NCI-H526 treated with DMSO at 0.1 percent for 48 hours (cell line): Measurements from ENCODE around the gene PYROXD2.
"Not testable (repeated sequence)": the region's sequence is repeated elsewhere in the genome, so short reads cannot be mapped to it uniquely, and the experiment has no call there.

Source experiments
- DNase-seq: peaks from one replicate; lab custom pipeline; 2025; lab: John Stamatoyannopoulos, UW

PYROXD2 gene

DNA sequence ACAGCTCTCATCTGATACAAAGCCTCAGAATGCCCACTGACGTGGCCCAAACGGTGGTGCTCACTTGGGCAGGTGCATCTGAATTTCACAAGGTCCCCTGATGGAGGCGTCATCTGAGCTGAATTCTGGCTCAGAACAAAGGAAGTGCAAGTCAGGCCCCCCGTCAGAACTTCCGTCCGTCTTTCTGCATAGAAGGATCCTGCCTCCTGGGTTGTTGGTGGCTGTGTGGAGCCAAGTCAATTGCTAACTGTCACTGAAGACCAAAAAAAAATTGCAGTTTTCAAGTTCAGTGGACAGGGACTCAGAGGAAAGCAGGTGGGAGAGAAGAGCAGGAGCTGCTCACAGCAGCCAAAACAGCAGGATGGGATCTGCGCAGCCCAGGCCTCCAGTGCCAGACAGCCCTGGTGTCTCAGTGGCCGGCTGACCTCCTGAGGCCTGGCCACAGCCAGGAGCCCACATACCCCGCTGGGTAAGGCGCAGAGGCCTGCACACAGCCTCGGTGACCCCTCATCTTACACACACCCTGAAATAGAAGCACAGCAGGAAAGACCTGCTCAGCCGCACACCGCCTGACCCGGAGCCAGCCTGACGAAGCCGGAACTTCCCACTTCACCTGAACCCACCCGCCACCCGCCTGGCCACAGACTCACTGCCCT lies 49.4 kb downstream of the PYROXD2 start:
- no peak for DNase-seq

DNA sequence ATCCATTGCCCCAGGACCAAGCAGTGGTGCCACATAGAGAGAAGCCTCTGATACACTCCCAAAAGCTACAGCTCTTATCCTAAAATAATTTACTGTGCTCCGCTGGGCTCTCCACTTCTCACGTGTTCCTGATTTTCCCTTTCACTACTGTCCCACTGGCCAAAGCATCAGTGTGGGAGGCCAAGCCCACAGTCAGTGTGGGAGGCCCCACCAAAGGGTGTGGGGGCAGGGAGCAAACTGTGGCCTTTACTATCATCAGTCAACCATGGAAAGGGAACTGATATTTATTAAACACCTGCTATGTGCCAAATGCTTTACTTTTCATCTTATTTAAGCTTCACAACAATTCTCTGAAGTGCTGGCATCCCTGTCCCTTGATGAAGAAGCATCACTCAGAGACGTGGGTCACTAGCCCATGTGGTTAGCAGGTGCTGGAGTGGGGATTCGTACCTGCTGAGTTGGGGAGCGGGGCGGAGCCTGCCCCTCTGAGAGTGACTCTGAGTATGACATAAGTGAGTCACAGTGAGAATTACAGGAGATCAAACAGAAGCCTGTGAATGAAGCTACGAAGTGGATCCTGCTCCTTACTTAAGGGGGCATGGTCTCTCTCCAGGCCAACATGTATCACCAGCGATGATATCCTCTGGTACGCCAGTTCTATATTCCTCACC lies 50.4 kb downstream of the PYROXD2 start:
- DNase-seq, result no peak

DNA sequence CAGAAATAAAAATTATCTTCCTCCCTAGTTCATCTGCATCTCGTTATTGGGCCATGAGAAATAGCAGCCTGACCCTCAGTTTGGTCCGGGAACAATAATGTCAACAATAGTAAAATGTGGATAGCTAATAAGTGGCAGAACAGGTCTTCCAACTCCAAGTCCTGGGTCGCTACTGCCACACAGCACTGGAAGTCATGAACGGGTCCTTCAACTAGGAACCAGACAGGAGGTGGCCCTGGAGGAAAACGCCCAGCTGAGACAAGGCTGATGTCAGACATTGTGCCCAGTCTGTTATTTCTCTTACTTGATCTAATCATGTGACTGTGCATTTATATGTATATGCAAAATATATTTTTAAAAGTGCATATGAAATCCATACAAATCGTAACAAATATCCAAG lies 51.8 kb downstream of the PYROXD2 start:
- DNase-seq, result peak; percentile 28

DNA sequence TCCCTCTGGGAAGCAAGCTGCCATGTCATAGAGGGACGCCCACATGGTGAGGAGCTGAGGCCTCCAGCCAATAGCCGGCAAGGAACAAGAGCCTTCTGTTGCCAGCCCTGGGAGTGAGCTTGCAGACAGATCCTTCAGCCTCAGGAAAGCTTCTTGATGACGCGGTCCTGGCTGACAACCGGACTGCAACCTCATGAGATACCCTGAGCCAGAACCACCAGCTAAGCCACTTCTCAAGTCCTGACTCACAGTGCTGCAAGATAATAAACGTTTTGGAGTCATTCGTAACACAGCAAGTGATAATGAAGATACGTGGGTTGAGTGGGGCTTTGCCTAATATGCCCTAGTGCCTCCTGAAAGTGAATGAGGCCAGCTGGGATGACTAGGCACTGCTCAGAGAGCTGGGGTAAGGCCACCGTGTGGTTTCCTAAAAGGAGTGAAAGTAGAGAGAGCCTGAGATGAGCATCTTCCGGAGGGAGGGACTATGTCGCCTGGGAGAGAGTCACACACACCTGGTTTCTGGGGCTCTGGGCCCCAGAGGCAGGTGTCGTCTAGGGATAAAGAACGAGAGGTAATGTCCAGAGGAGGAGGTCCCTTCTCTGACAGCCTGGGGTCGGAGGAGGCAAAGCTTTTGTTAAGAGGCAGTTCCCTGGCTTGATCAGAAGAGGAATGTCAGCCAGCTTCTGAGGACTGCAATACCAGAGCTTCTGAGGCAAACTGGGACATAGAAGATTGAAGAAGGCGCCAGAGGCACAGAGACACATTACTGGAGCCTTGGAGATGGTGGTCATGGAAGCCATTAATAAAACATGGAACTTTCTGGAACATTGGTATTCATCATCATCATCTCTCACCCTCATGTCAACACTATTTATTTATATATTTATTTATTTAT lies 53.6 kb downstream of the PYROXD2 start:
- DNase-seq, result no peak

GRCh38 chr10:98357194-98357822 lies 57.7 kb downstream of the PYROXD2 start:
- DNase-seq, result peak; percentile 25

- no peak for DNase-seq
Measured at GRCh38 chr10:98354491-98354890, 60.5 kb downstream of the PYROXD2 start.

DNA sequence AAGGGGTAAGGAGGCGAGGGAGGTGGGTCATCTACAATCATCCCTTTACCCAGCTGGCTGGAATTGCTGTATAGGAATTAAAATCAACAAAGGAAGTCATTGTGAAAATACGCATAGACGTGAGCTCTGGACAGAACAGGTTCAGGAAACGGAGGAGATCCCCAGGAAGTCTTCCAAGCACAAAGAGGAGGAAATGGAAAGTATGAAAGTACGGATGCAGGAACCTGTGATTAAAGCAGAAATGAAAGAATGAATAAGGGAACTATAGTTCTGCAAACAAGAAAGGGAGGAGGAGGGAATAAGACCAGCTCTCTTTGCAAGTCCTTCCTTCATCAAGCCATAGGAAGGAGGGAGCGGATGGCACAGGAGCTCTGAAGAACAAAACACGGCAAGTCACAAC lies 61.8 kb downstream of the PYROXD2 start:
- DNase-seq, result no peak

GRCh38 chr10:98351831-98352402 lies 63.1 kb downstream of the PYROXD2 start:
- no peak for DNase-seq

GRCh38 chr10:98349508-98349922 lies 65.5 kb downstream of the PYROXD2 start:
- DNase-seq, result no peak

DNA sequence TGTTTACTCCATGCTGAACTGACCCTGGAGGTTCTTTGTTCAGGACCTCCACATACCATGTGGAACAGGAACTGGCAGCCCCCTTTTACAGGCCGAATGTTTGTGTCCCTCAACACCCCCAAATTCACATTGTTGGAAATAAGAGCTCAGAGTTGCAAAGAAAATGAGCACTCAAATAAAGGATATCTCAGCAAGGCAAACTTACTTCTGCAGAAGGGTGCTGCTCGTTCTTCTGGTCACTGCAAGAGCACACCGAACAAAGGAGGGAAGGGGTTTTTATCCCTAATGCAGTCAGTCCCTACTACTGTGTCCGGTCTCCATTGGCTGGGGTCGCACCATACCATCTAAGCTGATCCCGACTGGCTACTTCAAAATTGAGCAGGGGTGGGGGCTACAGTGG lies 68.1 kb downstream of the PYROXD2 start:
- DNase-seq, result no peak

DNA sequence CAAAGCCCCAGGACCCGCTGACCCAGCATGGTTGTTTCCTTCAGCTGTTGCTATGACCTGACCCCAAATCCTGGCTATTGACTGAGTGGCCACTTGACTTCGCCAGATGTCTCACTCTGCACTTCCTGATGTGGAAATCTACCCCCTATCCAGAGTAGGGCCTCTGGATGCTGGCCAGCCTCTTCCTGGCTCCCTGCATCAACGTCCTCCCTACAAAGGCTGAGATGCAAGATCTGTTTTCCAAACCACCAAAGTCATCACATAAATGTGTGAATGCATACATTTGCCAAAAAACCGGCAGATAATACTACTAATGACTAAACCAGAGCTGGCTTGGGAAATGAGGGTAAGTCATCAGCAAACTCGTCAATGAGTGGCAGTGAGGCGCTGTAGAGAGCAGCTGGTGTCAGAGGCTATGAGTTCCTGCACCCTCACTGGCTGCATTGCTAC lies 70.4 kb downstream of the PYROXD2 start:
- DNase-seq, result no peak

DNA sequence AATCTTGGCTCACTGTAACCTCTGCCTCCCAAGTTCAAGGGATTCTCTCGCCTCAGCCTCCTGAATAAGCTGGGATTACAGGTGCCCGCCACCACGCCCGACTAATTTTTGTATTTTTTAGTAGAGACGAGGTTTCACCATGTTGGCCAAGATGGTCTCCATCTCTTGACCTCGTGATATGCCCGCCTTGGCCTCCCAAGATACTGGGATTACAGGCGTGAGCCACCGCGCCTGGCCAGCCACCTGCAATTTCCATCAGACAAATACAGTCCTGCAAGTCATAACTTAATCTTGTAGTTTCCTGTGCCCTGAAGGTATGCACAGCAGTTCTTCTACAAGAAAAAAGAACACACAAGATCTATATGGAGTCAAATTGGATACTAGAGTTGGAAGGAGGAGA lies 73.3 kb downstream of the PYROXD2 start:
- DNase-seq, result not testable (repeated sequence)

- DNase-seq, result no peak
Measured at GRCh38 chr10:98340940-98341310, 74.1 kb downstream of the PYROXD2 start.

- DNase-seq, result no peak
Measured at GRCh38 chr10:98340261-98340939, 74.6 kb downstream of the PYROXD2 start.

- DNase-seq, result no peak
Measured at GRCh38 chr10:98339799-98340198, 75.2 kb downstream of the PYROXD2 start.

GRCh38 chr10:98338896-98339295 lies 76.1 kb downstream of the PYROXD2 start:
- no peak for DNase-seq

GRCh38 chr10:98338318-98338717 lies 76.7 kb downstream of the PYROXD2 start:
- DNase-seq, result no peak

DNA sequence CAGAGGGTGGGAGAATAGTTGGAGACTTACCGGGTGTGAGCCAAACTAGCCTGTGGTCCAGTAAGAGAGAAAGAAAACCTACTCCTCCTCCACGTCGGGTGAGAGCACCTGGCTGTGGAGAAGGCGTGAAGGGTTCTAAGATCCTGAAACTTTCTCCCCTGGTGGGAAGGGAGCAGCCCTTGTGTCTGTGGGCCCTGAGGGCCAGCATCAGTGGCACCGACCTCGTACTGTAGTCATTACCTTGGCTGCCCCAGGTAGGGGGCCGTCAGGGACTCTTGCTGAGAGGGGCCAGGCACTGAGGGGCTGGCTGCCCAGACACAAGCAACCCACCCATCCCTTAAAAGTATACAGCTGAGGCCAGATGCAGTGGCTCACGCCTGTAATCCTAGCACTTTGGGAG lies 77.5 kb downstream of the PYROXD2 start:
- no peak for DNase-seq
